Measurements from ENCODE around the gene SLC4A5. TPM values are rescaled to one million over a fixed set of nuclear protein-coding genes. Genes with fewer than 3 reads are reported as not detected.
"Not testable (repeated sequence)": the region's sequence is repeated elsewhere in the genome, so short reads cannot be mapped to it uniquely, and the experiment has no call there.

SLC4A5 gene
- total RNA-seq, 1 donor, result 0.36 TPM

GRCh38 chr2:74219846-74220486 is 123.2 kb downstream of the SLC4A5 start:
- Histone ChIP-seq H3K4me2 (ENCODE audit: insufficient read depth, low read length) (no peak overlapping the region), H3K4me3 (ENCODE audit: insufficient read depth, low read length) (no peak overlapping the region), H3K27me3 (ENCODE audit: insufficient read depth, low read length) (no peaks in the 10 kb centered on the region), H3K27ac (ENCODE audit: low read depth, low read length) (no peak overlapping the region), H3K36me3 (ENCODE audit: insufficient read depth, low read length) (peaks cover 9% of the 10 kb centered on the region), H3K9me3 (ENCODE audit: low read depth, low read length) (no peaks in the 10 kb centered on the region), H3K4me1 (ENCODE audit: insufficient read depth, low read length) (peaks cover 4% of the 10 kb centered on the region), H3K79me2 (ENCODE audit: insufficient read depth, low read length) (no peaks in the 10 kb centered on the region), H2AFZ (ENCODE audit: low read length) (no peak overlapping the region), H4K20me1 (ENCODE audit: insufficient read depth, low read length) (no peaks in the 10 kb centered on the region)
- TF ChIP-seq CTCF (IDR thresholded peaks at IDR 0.05; ENCODE audit: extremely low read depth, low read depth, low read length), result no peak
- DNase-seq (ENCODE audit: insufficient read length, low spot score, missing footprints), result no peak

GRCh38 chr2:74216642-74217041 is 126.6 kb downstream of the SLC4A5 start:
- Histone ChIP-seq H3K4me3 (ENCODE audit: insufficient read depth, low read length) (no peak overlapping the region), H3K4me2 (ENCODE audit: insufficient read depth, low read length) (no peak overlapping the region), H3K9me3 (ENCODE audit: low read depth, low read length) (no peaks in the 10 kb centered on the region), H4K20me1 (ENCODE audit: insufficient read depth, low read length) (no peaks in the 10 kb centered on the region), H3K36me3 (ENCODE audit: insufficient read depth, low read length) (peaks cover 36% of the 10 kb centered on the region), H2AFZ (ENCODE audit: low read length) (no peak overlapping the region), H3K79me2 (ENCODE audit: insufficient read depth, low read length) (no peaks in the 10 kb centered on the region), H3K27me3 (ENCODE audit: insufficient read depth, low read length) (no peaks in the 10 kb centered on the region), H3K27ac (ENCODE audit: low read depth, low read length) (no peak overlapping the region), H3K4me1 (ENCODE audit: insufficient read depth, low read length) (no peaks in the 10 kb centered on the region)
- DNase-seq (ENCODE audit: insufficient read length, low spot score, missing footprints), result no peak
- TF ChIP-seq CTCF (IDR thresholded peaks at IDR 0.05; ENCODE audit: extremely low read depth, low read depth, low read length), result no peak

GRCh38 chr2:74215771-74216170 is 127.4 kb downstream of the SLC4A5 start:
- H3K9me3 ChIP-seq (ENCODE audit: low read depth, low read length); H3K79me2 ChIP-seq (ENCODE audit: insufficient read depth, low read length); H3K4me3 ChIP-seq (ENCODE audit: insufficient read depth, low read length); DNase-seq (ENCODE audit: insufficient read length, low spot score, missing footprints); H3K27me3 ChIP-seq (ENCODE audit: insufficient read depth, low read length); H2AFZ ChIP-seq (ENCODE audit: low read length); H3K4me1 ChIP-seq (ENCODE audit: insufficient read depth, low read length); H4K20me1 ChIP-seq (ENCODE audit: insufficient read depth, low read length); H3K4me2 ChIP-seq (ENCODE audit: insufficient read depth, low read length); H3K27ac ChIP-seq (ENCODE audit: low read depth, low read length): not testable (repeated sequence)
- H3K36me3 ChIP-seq (ENCODE audit: insufficient read depth, low read length), result peaks cover 42% of the 10 kb centered on the region

- Histone ChIP-seq H3K79me2 (ENCODE audit: insufficient read depth, low read length) (peaks cover 10% of the 10 kb centered on the region), H3K27me3 (ENCODE audit: insufficient read depth, low read length) (no peaks in the 10 kb centered on the region), H2AFZ (ENCODE audit: low read length) (no peak overlapping the region), H4K20me1 (ENCODE audit: insufficient read depth, low read length) (peaks cover 3% of the 10 kb centered on the region), H3K4me2 (ENCODE audit: insufficient read depth, low read length) (no peak overlapping the region), H3K27ac (ENCODE audit: low read depth, low read length) (no peak overlapping the region), H3K4me3 (ENCODE audit: insufficient read depth, low read length) (no peak overlapping the region), H3K9me3 (ENCODE audit: low read depth, low read length) (no peaks in the 10 kb centered on the region), H3K36me3 (ENCODE audit: insufficient read depth, low read length) (peaks cover 61% of the 10 kb centered on the region), H3K4me1 (ENCODE audit: insufficient read depth, low read length) (no peaks in the 10 kb centered on the region)
- DNase-seq (ENCODE audit: insufficient read length, low spot score, missing footprints), result no peak
- TF ChIP-seq CTCF (IDR thresholded peaks at IDR 0.05; ENCODE audit: extremely low read depth, low read depth, low read length), result no peak
Measured at GRCh38 chr2:74212702-74213410, 130.4 kb downstream of the SLC4A5 start.

Measured in osteoblast (primary cell).